ENCODE measurements around the gene MYADML2.
A peak's percentile ranks its signal among the peaks of the same experiment; 100 is the strongest.

MYADML2 gene

DNA sequence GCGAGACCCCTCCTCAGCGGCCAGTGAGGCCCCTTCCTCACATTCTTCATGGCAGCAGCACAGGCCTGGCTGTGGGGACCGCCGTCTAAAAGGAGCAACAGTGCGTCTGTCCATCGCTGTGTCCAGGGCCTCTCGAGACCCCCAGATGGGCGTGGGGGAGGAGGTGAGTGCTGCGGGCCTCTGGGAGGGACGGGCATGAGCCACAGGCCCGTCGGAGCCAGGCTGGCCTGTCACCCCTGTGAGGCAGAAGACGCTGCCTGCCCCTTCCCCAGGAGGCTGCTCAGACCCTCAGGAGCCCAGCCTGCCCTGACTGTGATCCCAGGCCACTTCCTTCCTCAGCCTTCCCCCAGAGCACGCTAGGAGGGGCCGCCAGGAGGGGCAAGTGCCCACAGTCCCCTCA, 7.8 kb downstream of the MYADML2 start:
- no peak for DNase-seq (ENCODE audit: low read depth)

DNA sequence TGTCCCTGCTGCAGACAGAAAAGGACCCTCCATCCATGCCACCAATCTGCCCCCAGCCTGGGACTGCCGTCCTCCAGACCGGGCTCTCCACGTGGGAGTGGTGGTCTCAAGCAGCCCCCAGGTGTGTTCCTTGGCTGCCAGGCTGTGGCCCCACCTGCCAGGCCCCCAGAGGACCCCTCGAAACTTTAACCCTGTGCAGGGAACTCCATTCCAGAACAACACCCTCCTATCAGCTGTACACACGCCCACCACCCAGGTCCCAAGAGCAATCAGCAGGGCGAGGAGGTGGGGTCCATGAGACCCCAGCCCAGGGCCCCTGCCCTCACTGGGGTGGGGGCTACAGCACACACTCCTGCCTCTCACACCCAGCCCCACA, 11.3 kb downstream of the MYADML2 start:
- no peak for DNase-seq (ENCODE audit: low read depth)

DNA sequence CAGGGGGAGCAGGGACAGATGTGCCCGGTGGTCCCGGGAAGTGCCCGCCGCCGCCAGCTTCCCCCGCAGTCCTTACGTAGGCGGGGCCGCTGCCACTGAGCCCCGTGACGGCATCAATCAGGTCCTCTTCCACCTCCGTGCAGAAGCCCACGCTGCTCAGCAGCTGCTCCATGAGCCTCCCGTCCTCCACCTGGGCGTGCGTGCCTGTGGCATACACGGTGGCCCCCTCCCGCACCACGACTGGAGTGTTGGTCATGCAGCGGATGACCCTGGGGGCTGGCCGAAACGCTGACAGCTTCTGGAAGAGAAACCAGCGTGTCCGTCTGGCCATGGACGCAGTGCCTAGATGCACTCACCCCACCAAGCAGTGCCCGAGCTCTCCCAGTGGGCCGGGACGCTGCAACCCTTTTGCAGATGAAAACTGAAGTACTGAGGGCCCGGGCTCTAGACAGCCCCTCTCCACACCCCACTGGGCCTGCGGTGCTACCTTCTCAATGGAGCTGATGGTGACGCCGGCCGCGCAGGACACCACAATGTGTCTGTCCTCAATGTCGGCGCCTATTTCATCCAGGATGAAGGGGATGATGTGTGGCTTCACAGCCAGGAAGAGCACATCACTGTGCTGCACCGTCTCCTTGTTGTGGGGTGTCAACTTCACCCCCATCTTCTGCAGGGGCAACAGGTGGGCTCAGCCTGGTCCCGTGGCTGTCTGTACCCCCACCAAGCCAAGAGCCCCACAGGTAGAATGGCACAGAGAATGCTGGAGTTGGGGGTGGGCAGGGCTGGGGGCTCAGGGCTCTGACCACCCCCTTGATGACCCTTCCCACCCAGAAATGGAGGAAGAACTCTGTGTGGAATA, 12.0 kb downstream of the MYADML2 start:
- no peak for DNase-seq (ENCODE audit: low read depth)

DNA sequence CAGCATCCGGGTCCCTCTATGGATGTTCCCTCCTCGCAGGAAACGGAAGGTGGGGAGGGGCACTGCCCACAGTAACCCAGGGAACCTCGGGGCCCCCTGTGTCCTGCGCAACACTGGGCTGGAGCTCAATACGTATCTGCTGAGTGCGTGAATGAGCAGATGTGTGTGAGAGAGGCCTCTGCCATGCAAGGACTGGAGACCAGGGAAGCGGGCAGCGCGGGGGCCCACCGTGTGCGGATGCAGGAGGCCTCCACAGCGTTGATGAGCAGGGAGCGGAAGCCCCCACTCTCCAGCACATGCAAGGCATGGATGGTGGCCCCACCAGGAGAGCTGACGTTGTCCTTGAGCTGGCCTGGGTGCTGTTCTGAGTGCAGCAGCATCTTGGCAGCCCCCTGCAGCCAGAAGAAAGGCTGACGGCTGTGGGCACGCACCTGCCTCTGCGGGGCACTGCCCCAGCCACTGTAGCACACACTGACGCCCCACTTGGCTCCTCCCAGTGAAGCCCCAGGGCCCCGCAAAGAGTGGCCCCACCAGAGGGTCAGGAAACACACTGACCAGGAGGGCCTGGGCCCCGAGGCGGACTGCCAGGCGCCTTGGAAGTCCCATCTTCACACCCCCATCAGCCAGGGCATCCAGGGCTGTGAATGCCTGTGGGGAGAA, 12.8 kb downstream of the MYADML2 start:
- DNase-seq (ENCODE audit: low read depth), result no peak

DNA sequence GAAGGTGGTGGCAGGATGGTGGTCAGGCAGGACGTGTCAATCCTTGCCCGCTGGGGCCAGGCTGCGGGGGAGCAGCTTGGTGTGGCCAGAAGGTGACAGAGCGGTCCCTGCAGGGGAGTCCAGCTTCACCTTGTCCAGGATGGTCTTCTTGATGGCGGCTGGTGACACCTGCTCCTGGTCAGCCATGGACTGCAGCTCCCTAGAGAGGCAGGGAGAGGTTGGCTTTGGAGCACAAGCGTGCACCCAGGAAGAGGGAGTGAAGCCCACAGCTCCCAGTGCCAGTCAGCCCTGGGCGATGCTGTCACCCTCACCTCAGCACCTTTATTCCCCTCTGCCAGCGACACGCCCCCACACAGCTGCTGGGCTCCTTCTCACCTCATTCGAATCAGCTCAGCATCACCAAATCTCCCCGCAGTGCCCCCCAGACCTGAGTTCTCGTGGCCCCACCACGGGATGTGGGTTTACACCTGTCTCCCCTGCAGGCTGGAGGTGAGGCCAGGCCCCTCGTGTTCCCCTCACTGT, 13.8 kb downstream of the MYADML2 start:
- DNase-seq (ENCODE audit: low read depth), result no peak

DNA sequence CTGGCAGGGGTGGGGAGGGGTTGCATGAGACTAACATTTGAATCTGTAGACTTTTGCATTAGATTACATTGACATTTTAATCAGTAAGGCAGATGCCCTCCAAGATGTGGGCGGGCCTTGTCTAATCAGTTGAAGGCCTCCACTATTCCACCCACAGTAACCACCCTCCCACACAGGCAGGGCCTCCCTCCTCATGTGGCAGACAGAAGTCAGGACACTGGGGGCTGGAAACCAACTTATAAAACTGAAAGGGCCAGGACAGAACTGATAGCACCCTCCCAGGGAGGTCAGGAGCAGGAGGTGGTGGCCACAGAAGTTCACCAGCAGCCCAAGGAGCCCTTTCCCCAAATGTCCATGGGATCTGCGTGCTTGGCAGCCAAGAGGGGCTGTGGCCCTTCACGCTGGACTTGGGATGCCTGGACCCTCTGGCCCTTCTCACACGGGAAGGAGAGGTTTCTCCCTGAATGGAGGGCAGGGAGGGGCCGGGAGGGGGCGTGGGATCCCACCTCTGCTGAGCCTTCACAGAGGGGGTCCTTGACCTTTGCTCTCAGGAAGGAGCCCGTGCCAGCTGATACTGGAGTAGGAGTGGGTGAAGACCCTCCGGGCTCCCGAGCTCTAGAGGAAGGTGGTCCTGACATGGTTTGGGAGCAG, 14.6 kb downstream of the MYADML2 start:
- no peak for DNase-seq (ENCODE audit: low read depth)

DNA sequence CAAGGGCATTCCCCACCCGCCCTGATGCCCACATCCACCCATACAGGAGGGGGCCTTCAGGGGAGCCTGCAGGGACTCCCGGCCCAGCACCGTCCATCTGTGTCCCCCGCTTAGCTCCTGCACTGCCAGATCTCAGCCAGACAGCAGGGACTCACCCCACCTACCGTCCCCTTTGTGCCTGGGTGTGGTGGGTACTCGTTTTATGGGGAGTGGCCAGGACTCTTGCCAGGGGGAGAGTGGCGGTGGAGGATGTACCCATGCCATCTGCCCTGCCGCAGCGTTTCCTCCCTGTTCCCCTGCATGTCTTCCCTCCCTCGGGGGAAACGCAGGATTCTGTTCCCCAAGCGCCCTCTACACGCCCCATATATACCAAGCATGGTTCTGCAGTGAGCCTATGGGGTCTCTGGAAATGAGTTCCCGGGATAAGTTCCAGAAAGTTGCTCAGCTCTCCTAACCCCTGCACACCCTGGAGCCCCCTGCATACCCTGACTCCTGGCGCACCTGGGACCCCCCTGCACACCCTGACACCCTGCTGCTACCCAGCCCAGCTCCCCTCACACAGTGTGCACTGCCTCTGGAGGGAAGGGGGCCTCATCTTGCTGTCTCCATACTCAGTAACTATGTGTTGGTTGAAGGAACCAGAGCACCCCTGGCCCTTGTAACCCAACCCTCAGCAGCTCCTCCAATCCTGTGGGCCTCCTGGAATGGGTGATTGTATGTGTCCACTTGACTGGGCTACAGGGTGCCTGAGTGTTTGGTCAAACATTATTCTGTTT, 15.3 kb downstream of the MYADML2 start:
- DNase-seq (ENCODE audit: low read depth), result no peak

DNA sequence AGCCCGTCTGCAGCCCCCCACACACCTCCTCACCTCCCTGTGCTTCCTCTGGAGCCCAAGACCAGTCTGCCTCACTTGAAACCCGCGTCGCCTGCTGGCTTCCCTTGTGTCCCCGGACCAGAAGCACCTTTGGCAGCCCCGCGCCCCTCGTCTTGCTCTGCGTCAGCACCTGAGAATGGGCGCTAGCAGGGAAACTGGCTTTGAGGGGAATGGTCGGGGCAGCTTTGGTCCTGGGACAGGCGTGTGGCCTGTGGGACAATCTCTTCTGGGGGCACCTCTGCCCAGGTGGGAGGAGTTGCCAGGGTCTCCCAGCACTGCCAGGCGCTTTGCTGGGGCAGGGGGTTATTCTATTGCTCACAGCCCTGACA, 15.9 kb downstream of the MYADML2 start:
- no peak for DNase-seq (ENCODE audit: low read depth)

DNA sequence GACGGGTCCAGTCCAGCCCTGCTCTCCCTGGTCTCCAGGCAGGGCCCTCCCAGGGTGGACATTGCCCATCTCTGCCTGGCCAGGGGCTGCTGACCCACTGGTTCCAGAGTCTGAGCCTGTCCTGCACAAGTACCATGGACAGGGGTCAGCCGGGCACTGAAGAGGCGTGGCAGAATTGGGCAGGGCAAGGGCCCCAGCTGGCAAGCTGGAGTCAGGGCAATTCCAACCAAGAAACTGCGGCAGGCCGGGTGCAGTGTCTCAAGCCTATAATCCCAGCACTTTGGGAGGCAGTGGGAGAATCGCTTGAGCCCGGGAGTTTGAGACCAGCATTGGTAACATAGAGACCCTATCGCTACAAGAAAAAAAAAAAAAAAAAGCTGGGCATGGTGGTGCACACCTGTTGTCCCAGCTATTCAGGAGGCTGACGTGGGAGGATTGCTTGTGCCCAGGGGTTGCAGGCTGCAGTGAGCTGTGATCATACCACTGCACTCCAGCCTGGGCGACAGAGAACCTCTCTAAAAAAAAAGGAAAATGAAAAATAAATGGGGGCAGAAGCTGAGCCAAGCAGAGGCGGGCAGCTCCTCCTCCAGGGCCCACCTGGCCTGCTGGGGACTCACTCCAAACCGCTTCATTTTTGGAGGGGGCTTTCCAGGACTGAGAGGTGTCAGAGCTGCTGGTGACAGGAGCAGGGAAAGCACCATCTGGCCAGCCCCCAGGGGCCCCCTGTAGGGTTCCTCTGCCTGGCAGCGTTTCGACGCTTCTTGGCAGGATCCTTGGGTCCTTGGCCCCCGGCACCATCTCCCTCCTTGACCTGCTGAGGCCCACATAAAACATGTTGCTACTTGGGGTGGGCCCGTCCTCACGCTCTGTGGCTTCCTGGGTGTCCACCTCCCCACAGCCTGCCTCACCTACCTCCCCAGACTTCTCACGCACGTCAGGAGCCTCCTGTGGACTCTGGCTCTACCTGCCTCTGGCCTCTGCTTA, 16.6 kb downstream of the MYADML2 start:
- no peak for DNase-seq (ENCODE audit: low read depth)

DNA sequence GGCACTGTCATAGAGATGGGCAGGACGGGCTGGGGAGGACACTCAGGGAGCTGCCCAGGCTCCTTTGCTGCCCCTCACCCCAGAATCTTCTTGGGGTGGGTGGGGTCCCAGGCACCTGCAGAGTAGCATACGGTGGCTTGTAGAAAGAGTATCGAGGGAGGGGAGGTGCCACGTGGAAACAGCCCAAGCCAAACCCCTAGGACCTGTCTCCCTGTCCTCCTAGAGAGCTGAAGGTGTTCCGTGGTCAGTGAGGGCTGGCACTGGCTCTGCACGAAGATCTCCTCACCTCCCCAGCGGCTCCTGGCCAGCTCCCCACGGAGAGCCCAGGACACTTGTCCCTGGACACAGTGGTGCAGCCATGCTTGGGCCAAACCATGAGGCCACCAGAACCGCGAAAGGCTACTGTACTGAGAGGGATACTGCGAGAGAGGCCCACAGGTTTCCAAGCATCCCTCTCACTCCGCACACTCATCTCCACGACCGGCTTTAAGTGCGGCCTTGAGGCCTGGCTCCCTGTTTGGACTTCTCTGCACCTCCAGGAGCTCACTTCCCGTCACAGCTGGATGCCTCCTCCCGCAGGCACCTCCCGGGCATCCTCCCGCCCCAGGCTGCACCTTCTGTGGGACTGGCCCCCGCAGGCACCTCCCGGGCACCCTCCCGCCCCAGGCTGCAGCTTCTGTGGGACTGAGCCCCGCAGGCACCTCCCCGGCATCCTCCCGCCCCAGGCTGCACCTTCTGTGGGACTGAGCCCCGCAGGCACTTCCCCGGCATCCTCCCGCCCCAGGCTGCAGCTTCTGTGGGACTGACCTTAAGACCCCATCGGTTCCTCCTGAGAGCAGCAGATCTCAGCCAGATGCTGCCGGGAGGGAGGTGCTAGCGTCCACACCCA, 17.5 kb downstream of the MYADML2 start:
- DNase-seq (ENCODE audit: low read depth), result no peak

DNA sequence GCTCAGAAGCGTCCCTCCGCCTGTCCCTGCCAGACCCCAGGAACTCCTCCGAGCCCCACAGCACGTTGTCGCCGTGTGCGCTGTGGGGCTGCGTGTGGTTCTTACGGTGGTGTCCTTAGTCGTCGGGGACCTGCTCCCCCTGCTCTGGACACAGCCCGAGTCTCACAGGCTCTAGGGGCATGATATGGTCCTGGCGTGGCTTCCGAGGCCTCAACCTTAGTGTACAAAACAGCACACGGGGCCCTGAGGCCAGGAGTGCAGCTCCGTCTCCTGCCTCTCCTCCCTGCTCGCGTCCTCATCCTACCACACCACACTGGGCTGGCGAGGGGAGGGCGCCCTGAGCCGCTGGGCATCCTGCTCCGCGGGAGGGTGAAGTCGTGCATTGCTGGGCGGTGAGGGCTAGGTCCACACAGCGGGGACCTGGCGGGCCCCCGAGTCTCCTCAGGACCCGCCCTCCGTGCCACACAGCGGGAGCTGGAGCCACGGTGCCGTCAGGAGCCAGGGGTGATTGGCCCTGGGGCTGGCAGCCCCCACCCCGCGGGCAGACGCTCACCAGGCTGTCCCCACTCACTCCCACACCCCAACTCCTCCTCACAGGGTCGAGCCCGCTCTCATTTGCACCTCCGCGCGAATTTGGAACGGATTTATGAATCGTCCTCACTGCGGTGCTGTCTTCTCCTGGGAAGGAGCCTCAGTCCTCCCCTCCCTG, 18.3 kb downstream of the MYADML2 start:
- no peak for DNase-seq (ENCODE audit: low read depth)

DNA sequence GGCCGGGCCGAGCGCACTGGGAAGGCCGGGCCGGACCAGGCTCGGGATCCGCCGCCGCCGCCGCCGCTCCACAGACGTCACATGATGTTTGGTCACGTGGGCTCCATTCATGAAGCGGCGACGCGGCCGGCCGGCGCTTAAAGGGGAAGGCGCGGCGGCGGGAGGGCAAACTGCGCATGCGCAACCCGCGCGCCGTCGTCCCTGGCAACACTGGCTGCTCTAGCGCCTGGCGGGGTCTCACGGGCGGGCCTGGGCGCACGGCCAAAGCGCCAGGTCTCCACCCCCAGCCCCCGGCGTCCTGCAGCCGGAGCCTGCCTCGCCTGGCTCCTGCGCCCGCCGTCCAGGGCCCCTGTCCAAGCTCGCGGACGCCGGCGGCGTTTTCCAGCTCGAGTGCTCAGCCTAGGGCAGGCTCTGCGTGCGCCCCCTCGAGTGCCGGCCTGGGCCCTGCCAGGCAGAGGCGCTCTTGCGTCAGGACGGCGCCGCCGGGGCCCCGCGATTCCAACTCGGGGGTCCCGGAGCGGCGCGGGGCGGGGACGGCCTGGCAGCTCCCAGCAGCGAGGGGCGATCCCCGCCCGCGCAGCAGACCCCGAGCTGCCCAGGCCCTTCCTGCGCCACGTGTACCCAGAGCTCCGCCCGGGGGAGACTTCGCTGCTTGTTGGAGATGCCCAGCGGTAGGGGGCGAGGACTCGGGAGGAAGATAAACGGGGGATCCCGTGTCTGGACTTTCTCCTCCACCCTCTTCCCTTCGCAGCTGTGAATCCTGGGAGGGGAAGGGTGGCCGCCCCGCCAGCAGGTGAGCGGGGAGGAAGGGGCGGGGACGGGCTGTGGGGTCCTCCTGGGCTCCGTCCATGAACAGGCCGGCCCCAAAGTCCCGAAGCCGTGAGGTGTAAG, 19.1 kb downstream of the MYADML2 start, which contains the start of gene MAFG:
Gene MAFG (minus strand): TSS at position 83 of the 891 bp plus-strand sequence. CDS start 4,550 bp downstream, outside the sequence.
- DNase-seq (ENCODE audit: low read depth), result peak; percentile 82

DNA sequence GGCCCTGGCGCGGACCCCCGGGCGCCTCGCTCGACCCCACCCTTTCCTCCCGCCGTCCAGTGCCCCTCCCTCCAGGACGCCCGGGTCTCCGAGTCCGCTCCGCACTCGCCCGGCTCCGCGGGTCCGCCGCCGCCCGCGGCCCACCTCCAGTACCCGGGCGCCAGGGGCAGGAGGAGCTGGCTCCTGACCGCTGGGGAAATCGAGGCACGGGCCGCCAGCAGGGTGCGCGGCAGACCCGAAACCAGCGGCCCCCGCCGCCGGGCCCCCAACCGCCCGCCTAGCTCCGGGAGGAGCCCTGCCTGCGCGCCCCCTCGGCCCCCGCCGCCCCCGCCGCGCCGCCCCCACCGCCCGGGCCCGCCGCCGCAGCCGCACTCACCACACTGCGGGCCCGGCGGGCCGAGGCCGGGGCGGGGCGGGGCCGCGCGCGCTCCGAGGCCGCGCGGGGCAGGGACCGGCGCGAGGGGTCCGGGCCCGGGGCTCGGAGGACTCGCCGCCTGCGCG, 19.8 kb downstream of the MYADML2 start:
- peak; percentile 38 for DNase-seq (ENCODE audit: low read depth)

DNA sequence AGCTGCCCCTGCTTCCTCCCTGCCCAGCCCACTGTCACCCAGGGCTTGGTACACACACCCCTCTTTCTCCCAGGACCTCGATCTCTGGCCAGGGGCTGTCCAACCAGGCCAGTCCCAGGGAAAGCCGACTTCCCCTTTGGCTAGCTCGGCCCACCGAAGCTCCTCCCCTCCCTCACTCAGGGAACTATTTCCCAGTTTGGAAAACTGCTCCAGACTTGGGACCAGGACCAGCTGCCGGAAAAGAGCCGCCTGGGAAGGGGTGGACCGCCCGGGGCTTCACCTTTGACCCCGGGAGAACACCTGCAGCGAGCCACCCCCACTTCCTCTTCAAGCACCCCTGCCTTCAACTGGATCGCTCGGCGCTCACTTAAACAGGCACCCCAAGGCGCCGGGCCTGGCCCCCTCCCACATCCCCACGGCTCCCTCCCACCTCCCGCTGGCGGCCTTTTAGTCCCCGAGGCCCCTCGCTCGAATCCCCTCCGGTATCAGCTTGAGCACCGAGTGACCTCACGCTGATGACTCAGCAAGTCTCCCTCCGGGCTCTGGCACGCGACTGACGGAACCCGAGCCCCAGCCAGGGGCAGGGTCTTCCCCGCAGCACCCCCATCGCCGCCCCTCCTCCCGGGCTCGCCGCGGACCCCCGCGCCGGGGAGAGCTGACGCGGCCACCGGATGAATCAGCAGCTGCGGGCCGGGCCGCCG, 20.4 kb downstream of the MYADML2 start:
- peak; percentile 66 for DNase-seq (ENCODE audit: low read depth)

DNA sequence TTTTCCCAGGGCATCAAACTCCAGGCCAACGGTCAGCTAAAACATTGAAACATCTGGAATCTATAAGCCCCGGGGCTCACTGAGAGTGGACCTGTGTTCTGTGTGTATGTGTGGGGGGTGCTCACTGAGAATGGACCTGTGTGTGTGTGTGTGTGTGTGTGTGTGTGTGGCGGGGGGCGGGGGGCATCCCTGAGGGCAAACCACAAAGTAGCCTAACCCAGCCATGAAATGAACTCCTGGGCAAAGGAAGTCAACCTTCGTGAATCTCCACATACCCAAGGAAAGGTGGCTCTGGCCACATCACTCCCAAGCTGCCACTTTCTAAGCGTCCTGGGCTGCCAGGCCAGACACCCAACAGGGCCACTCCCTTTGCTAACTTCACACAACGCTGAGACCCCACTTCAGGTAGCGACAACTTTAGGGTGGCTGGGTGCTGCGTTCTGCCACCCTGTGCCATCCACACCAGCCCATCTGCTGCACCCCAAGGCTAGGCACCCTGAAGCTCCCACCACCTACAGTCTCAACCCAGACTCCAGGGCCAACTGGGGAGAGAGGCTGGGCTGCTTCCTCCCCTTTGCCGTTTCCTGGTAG, 21.1 kb downstream of the MYADML2 start:
- DNase-seq (ENCODE audit: low read depth), result no peak
